Astrocyte (in vitro differentiated cells and primary cell): Measurements from ENCODE around the gene KRTAP4-8.

Source experiments
- EZH2 ChIP-seq: IDR thresholded peaks from 2 replicates; pipeline ENCODE4 v1.6.1; 2012; ENCODE audit warnings: mild to moderate bottlenecking, low read length, inconsistent platforms; ENCODE audit not compliant: insufficient read depth
- TF ChIP-seq, protein P1 (sequence below): IDR thresholded peaks from 2 replicates; pipeline ENCODE4 v1.5.1; 2011; ENCODE audit warnings: low read depth, mild to moderate bottlenecking, inconsistent platforms, low read length, moderate library complexity; ENCODE audit not compliant: insufficient read depth

DNA sequence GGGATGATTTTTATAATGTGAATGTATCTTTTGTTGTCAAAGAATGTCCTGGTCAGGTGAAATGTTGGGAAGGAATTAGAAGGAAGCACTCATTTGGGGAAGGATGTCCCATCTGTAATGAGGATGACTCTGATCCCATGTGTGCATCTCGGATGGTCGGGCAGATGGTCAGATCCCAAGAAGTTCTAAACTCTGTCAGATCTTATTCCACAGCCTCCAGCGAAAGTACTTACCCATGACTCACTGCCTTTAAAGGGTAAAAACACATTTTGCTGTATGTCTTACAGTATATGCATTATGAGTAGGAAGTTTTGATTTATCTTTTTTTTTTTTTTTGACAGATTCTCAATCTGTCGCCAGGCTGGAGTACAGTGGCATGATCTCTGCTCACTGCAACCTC is 20.8 kb upstream of the KRTAP4-8 start:
- TF ChIP-seq, protein P1, sequence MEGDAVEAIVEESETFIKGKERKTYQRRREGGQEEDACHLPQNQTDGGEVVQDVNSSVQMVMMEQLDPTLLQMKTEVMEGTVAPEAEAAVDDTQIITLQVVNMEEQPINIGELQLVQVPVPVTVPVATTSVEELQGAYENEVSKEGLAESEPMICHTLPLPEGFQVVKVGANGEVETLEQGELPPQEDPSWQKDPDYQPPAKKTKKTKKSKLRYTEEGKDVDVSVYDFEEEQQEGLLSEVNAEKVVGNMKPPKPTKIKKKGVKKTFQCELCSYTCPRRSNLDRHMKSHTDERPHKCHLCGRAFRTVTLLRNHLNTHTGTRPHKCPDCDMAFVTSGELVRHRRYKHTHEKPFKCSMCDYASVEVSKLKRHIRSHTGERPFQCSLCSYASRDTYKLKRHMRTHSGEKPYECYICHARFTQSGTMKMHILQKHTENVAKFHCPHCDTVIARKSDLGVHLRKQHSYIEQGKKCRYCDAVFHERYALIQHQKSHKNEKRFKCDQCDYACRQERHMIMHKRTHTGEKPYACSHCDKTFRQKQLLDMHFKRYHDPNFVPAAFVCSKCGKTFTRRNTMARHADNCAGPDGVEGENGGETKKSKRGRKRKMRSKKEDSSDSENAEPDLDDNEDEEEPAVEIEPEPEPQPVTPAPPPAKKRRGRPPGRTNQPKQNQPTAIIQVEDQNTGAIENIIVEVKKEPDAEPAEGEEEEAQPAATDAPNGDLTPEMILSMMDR: no peak
- TF ChIP-seq EZH2: no peak
